Neuronal stem cell (in vitro differentiated cells): ENCODE results near the gene JAK2.
"Not testable (repeated sequence)": the region's sequence is repeated elsewhere in the genome, so short reads cannot be mapped to it uniquely, and the experiment has no call there.

Experiments used
- DNase-seq: peaks from one replicate; pipeline ENCODE4 v3.0.0-alpha.2; 2013; ENCODE audit warnings: low spot score
- H2AFZ ChIP-seq: one replicate; pipeline ENCODE4 v1.6.1; 2013; ENCODE audit warnings: mild to moderate bottlenecking, low read length, inconsistent platforms
- H2AK5ac ChIP-seq: 2 replicates; pipeline ENCODE4 v1.6.1; 2013; ENCODE audit warnings: low read depth, mild to moderate bottlenecking, inconsistent platforms, low read length, moderate library complexity, mixed read lengths
- H2BK120ac ChIP-seq: 2 replicates; pipeline ENCODE4 v1.6.1; 2013; ENCODE audit warnings: low read depth, mild to moderate bottlenecking, inconsistent platforms, low read length, moderate library complexity, mixed read lengths
- H2BK12ac ChIP-seq: one replicate; pipeline ENCODE4 v1.6.1; 2013; ENCODE audit warnings: low read length, inconsistent platforms
- H2BK15ac ChIP-seq: 2 replicates; pipeline ENCODE4 v1.6.1; 2013; ENCODE audit warnings: mild to moderate bottlenecking, low read length, inconsistent platforms, mixed read lengths
- H2BK5ac ChIP-seq: one replicate; pipeline ENCODE4 v1.6.1; 2013; ENCODE audit warnings: inconsistent platforms, mild to moderate bottlenecking, low read length, moderate library complexity
- H3K14ac ChIP-seq: one replicate; pipeline ENCODE4 v1.6.1; 2013; ENCODE audit warnings: low read length, inconsistent platforms
- H3K18ac ChIP-seq: 2 replicates; pipeline ENCODE4 v1.6.1; 2013; ENCODE audit warnings: low read length, inconsistent platforms
- H3K23ac ChIP-seq: 2 replicates; pipeline ENCODE4 v1.6.1; 2013; ENCODE audit warnings: low read depth, mild to moderate bottlenecking, mixed read lengths, low read length, inconsistent platforms; ENCODE audit not compliant: poor library complexity
- H3K27ac ChIP-seq: replicated peaks from 3 replicates; pipeline ENCODE4 v1.5.1; 2013; ENCODE audit warnings: low read length, inconsistent platforms
- H3K27me3 ChIP-seq, 3 experiments: 2 replicates each; pipeline ENCODE4 v1.6.1; 2013; ENCODE audit warnings: low read length in 3 of 3, mild to moderate bottlenecking in 2 of 3, inconsistent platforms in 1 of 3, low read depth in 1 of 3, mixed read lengths in 1 of 3, moderate library complexity in 1 of 3; ENCODE audit not compliant: control insufficient read depth in 3 of 3, insufficient read depth in 3 of 3
- H3K36me3 ChIP-seq, 2 donors: replicated peaks in 1 of 2; 2 replicates each; pipeline ENCODE4 v1.6.1; 2013; ENCODE audit warnings: low read length in 2 of 2; ENCODE audit not compliant: control insufficient read depth in 2 of 2, insufficient read depth in 2 of 2
- H3K4ac ChIP-seq: 2 replicates; pipeline ENCODE4 v1.6.1; 2013; ENCODE audit warnings: inconsistent platforms, mild to moderate bottlenecking, low read length, moderate library complexity
- H3K4me1 ChIP-seq, 2 donors: 1 replicate in 1 of 2; 2 replicates in 1 of 2; pipeline ENCODE4 v1.6.1; 2013; ENCODE audit warnings: low read length in 2 of 2, low read depth in 1 of 2; ENCODE audit not compliant: control insufficient read depth in 2 of 2, insufficient read depth in 1 of 2
- H3K4me2 ChIP-seq: one replicate; pipeline ENCODE4 v1.6.1; 2013; ENCODE audit warnings: mild to moderate bottlenecking, low read length, inconsistent platforms; ENCODE audit not compliant: insufficient read depth, poor library complexity, severe bottlenecking
- H3K4me3 ChIP-seq, 2 donors: 2 replicates each; pipeline ENCODE4 v1.5.1; 2013; ENCODE audit warnings: low read length in 2 of 2, mild to moderate bottlenecking in 2 of 2, inconsistent platforms in 1 of 2, moderate library complexity in 1 of 2
- H3K79me1 ChIP-seq: one replicate; pipeline ENCODE4 v1.6.1; 2013; ENCODE audit warnings: low read depth, mild to moderate bottlenecking, inconsistent platforms, low read length, moderate library complexity
- H3K9ac ChIP-seq: one replicate; pipeline ENCODE4 v1.6.1; 2013; ENCODE audit warnings: mild to moderate bottlenecking, low read depth, low read length, inconsistent platforms; ENCODE audit not compliant: poor library complexity
- H3K9me3 ChIP-seq, 2 donors: replicated peaks in 1 of 2; 2 replicates each; pipeline versions ENCODE3 to v1.6.1; 2013; ENCODE audit warnings: low read length in 2 of 2, mild to moderate bottlenecking in 2 of 2, inconsistent platforms in 1 of 2, low read depth in 1 of 2, mixed read lengths in 1 of 2, moderate library complexity in 1 of 2; ENCODE audit not compliant: control insufficient read depth in 2 of 2, insufficient read depth in 1 of 2
- H4K8ac ChIP-seq: one replicate; pipeline ENCODE4 v1.6.1; 2013; ENCODE audit warnings: low read depth, mild to moderate bottlenecking, inconsistent platforms, low read length, moderate library complexity
- H4K91ac ChIP-seq: one replicate; pipeline ENCODE4 v1.6.1; 2013; ENCODE audit warnings: low read length, low read depth, mild to moderate bottlenecking, inconsistent platforms; ENCODE audit not compliant: poor library complexity
- WGBS, 2 donors: extraction: QIAGEN DNeasy Blood & Tissue Kit; methylation state at CpG; one replicate each; pipeline ENCODE4 v1.1.7; 2013; ENCODE audit warnings: missing lambda C conversion rate in 2 of 2, mixed read lengths in 1 of 2; ENCODE audit not compliant: insufficient read length in 2 of 2, insufficient replicate concordance in 1 of 2; ENCODE audit errors: extremely low coverage in 2 of 2; 5-methylcytosine and 5-hydroxymethylcytosine counted together

The JAK2 gene

DNA sequence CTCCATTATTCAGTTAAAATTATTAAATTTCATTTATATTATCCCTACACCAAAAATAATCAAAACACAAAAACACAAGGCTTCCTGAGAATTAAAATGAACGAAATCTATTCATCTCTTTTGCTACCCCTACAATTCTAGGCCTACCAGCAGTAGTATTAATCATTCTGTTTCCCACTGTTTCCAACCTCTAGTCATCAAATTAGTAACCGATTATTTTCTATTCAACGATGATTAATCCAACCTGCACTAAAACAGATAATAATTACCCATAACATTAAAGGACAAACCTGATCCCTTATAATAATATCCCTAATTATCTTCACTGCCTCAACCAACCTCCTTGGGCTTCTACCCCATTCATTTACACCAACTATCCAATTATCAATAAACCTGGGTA, 114.4 kb downstream of the JAK2 start:
- H2BK120ac ChIP-seq = no peak overlapping the region
- no peak overlapping the region for H3K18ac ChIP-seq
- H3K36me3 ChIP-seq = no peaks in the 10 kb centered on the region
- no peak overlapping the region for H3K9ac ChIP-seq
- H3K14ac ChIP-seq = no peak overlapping the region
- H2BK12ac ChIP-seq = no peak overlapping the region
- DNase-seq = no peak
- H2BK5ac ChIP-seq = no peak overlapping the region
- no peak overlapping the region for H4K8ac ChIP-seq
- H3K27ac ChIP-seq = no peak overlapping the region
- H3K23ac ChIP-seq = no peak overlapping the region
- no peak overlapping the region for H3K4ac ChIP-seq
- no peaks in the 10 kb centered on the region for H3K9me3 ChIP-seq
- no peak overlapping the region for H3K4me2 ChIP-seq
- H3K27me3 ChIP-seq = no peaks in the 10 kb centered on the region
- no peak overlapping the region for H2BK15ac ChIP-seq
- no peaks in the 10 kb centered on the region for H3K4me1 ChIP-seq
- no peak overlapping the region for H2AFZ ChIP-seq
- H4K91ac ChIP-seq = no peak overlapping the region
- no CpG with 5 or more reads among the region's 3 CpGs for WGBS, 2 donors
- H2AK5ac ChIP-seq = no peak overlapping the region
- no peak overlapping the region for H3K4me3 ChIP-seq
- H3K79me1 ChIP-seq = no peaks in the 10 kb centered on the region

DNA sequence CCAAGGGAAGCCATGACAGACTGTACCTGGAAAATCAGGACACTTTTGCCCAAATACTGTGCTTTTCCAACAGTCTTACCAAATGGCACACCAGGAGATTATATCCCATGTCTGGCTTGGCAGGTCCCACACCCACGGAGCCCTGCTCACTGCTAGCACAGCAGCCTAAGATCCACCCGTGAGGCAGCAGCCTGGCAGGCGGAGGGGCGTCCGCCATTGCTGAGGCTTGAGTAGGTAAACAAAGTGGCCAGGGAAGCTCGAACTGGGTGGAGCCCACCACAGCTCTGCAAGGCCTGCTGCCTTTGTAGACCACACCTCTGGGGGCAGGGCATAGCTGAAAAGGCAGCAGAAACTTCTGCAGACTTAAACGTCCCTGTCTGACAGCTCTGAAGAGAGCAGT, 116.1 kb downstream of the JAK2 start:
- not testable (repeated sequence) for H3K27ac ChIP-seq, H3K27me3 ChIP-seq, H3K4ac ChIP-seq, H3K23ac ChIP-seq, H3K4me1 ChIP-seq, H3K4me2 ChIP-seq, H3K36me3 ChIP-seq, H2AFZ ChIP-seq, H2BK15ac ChIP-seq, H2BK5ac ChIP-seq, H3K9ac ChIP-seq, DNase-seq, H4K91ac ChIP-seq, H2BK120ac ChIP-seq, H4K8ac ChIP-seq, H3K14ac ChIP-seq, H3K4me3 ChIP-seq, H3K9me3 ChIP-seq, H3K79me1 ChIP-seq, H3K18ac ChIP-seq, H2AK5ac ChIP-seq, H2BK12ac ChIP-seq
- no CpG with 5 or more reads among the region's 7 CpGs for WGBS, 2 donors

DNA sequence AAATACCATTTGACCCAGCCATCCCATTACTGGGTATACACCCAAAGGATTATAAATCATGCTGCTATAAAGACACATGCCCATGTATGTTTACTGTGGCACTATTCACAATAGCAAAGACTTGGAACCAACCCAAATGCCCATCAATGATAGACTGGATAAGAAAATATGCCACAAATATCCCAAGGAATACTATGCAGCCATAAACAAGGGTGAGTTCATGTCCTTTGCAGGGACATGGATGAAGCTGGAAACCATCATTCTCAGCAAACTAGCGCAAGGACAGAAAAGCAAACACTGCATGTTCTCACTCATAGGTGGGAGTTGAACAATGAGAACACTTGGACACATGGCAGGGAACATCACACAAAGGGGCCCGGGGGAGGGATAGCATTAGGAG, 121.4 kb downstream of the JAK2 start:
- not testable (repeated sequence) for H3K23ac ChIP-seq, H2AFZ ChIP-seq, H4K8ac ChIP-seq, H3K36me3 ChIP-seq, H2BK15ac ChIP-seq, H3K4ac ChIP-seq, H2AK5ac ChIP-seq, H3K4me3 ChIP-seq, H3K79me1 ChIP-seq, H3K18ac ChIP-seq, H2BK120ac ChIP-seq, H4K91ac ChIP-seq, H3K9me3 ChIP-seq, H2BK12ac ChIP-seq, DNase-seq, H2BK5ac ChIP-seq, H3K4me2 ChIP-seq, H3K4me1 ChIP-seq, H3K27ac ChIP-seq, H3K14ac ChIP-seq, H3K27me3 ChIP-seq, H3K9ac ChIP-seq
- no CpG with 5 or more reads among the region's 2 CpGs for WGBS, 2 donors

- no peak overlapping the region for H2BK12ac ChIP-seq
Measured at GRCh38 chr9:5110867-5111681, 126.0 kb downstream of the JAK2 start.

More at GRCh38 chr9:5110867-5111681, 126.0 kb downstream of the JAK2 start:
- Histone ChIP-seq H3K79me1 (peaks cover 2% of the 10 kb centered on the region), H4K91ac (no peak overlapping the region), H3K14ac (no peak overlapping the region), H2BK120ac (no peak overlapping the region), H2BK15ac (no peak overlapping the region), H2BK5ac (no peak overlapping the region), H3K4ac (no peak overlapping the region), H3K27me3 (no peaks in the 10 kb centered on the region), H3K23ac (peak overlapping the region; percentile 43), H2AFZ (no peak overlapping the region), H3K4me1 (no peaks in the 10 kb centered on the region), H2AK5ac (peak overlapping the region; percentile 28), H4K8ac (peak overlapping the region; percentile 48), H3K4me3 (no peak overlapping the region), H3K18ac (peak overlapping the region; percentile 80), H3K9me3 (peaks cover 0 to 4% of the 10 kb centered on the region in 2 donors), H3K9ac (no peak overlapping the region), H3K27ac (no peak overlapping the region), H3K36me3 (peaks cover 0 to 12% of the 10 kb centered on the region in 2 donors), H3K4me2 (no peak overlapping the region)
- no peak for DNase-seq
- WGBS, 2 donors = no CpG with 5 or more reads among the region's 50 CpGs
